Dermis microvascular lymphatic vessel endothelial cell (primary cell): Measurements from ENCODE around the gene TRPM4. TPM values are rescaled to one million over a fixed set of nuclear protein-coding genes. Genes with fewer than 3 reads are reported as not detected.
A peak's percentile ranks its signal among the peaks of the same experiment; 100 is the strongest.
"Not testable (repeated sequence)": the region's sequence is repeated elsewhere in the genome, so short reads cannot be mapped to it uniquely, and the experiment has no call there.

ENCODE experiments used
- DNase-seq, 2 donors: peaks; one replicate each; pipeline versions ENCODE4 v3.0.0 to v3.0.0-alpha.2; 2010; ENCODE audit warnings: low read depth in 2 of 2
- total RNA-seq: library from RNA; depleted of rRNA; stranded (reverse); fragments of >200 nt; gene quantifications from 2 replicates; pipeline ENCODE4 v1.2.1, GENCODE V29; 2014

TRPM4 gene
- total RNA-seq, 1 donor from 2014 or later = 10.8 TPM

- DNase-seq = not testable (repeated sequence)
Observed at GRCh38 chr19:49224441-49224840, 66.8 kb downstream of the TRPM4 start.

DNA sequence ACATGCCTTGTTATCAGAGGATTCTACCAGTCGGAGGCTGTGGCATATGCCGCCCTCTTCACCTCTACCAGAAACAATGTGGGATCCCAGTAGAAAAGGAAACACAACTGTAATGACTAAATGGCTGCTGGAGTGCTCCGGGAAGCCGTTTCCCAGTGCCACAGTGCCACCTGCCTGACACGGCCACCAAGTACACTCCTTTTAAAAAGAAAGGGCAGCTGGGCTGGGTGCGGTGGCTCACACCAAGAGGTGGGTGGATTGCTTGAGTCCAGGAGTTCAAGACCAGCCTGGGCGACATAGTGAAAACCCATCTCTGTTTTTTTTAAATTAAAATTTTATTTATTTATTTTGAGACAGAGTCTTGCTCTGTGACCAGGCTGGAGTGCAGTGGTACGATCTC, 67.3 kb downstream of the TRPM4 start:
- DNase-seq = peak; percentile 80 to 87

GRCh38 chr19:49229416-49229815, 71.8 kb downstream of the TRPM4 start:
- no peak for DNase-seq

- no peak for DNase-seq
Observed at GRCh38 chr19:49231389-49231788, 73.8 kb downstream of the TRPM4 start.

DNA sequence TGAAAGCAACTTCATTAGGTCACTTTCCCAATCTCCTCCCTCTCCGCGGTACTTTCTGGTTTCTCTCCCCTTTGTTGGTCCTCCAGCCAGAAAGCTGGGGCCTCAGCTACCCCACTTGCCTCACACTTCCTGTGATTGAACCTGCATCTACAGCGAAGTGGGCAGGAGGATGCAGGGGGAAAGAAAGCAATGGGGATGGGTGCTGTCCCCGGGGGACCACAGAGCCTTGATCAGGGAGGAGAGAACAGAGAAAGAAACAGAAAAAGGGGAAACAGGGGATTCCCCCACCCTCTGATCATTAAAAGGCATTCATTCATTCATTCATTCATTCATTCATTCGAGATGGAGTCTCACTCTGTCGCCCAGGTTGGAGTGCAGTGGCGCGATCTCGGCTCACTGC, 74.2 kb downstream of the TRPM4 start:
- DNase-seq = no peak

DNA sequence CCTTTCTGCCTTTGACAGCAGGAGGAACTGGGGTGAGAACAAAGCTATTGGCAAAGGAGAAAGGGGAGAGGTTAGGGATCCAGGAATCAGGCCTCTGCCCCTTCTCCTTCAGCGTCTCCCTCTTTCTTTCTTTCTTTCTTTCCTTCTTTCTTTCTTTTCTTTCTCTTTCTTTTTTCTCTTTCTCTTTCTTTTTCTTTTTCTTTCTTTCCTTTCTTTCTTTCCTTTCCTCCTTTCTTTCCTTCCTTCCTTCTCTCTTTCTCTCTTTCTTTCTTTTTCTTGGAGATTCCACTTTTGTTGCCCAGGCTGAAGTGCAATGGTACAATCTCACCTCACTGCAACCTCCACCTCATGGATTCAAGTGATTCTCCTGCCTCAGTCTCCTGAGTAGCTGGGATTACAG, 75.6 kb downstream of the TRPM4 start:
- no peak for DNase-seq

DNA sequence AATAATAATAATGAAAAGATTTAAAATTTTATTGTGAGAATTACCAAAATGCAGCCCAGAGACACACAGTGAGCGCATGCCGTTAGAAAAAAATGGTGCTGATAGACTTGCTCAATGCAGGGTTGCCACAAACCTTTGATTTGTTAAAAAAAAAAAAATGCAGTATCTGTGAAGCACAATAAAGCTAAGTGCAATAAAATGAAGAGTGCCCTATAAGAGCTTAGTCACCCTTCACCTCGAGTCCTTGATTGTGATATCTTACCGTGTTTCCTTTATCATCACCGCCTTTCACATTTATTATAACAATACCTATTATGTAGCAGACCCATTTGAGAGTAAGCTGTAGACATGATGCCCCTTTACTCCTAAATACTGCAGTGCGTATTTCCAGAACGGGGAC, 84.2 kb downstream of the TRPM4 start:
- no peak for DNase-seq

DNA sequence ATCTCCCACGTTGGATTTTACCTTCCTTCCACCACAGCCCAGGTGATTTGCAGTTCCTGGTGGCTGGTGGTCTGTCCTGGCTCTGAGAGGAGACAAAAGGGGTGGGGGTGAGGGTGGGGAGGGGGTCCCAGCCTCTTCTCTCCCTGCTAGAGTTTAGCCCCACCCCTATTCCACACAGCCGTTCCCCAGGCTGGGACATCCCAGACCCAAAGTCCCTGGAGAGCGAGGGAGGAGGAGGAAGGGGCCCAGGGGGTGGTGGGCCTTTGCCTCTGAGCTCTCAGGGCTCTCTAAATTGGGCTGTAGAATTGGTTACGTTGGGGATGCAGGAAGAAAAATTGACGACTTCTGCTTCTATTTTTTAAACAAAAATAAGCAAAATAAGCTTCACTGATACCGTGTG, 85.5 kb downstream of the TRPM4 start:
- DNase-seq = no peak

GRCh38 chr19:49243726-49244125, 86.1 kb downstream of the TRPM4 start:
- DNase-seq = no peak

DNA sequence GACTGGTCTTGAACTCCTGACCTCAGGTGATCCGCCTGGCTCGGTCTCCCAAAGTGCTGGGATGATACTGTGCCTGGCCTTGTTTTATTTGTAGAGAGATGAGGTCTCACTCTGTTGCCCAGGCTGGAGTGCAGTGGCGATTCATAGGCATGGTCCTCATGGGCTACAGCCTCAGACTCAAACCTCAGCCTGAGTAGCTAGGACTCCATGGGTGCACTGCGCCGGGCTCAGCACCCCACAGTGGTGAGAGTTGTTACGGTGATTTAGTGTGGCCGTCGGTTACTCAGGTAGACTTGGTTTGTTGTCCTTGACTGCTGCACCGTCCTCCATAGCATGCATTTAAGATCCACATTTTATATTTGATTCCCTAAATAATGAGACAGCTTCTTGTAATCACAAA, 86.7 kb downstream of the TRPM4 start:
- no peak for DNase-seq

- no peak for DNase-seq
Observed at GRCh38 chr19:49247676-49248075, 90.1 kb downstream of the TRPM4 start.

DNA sequence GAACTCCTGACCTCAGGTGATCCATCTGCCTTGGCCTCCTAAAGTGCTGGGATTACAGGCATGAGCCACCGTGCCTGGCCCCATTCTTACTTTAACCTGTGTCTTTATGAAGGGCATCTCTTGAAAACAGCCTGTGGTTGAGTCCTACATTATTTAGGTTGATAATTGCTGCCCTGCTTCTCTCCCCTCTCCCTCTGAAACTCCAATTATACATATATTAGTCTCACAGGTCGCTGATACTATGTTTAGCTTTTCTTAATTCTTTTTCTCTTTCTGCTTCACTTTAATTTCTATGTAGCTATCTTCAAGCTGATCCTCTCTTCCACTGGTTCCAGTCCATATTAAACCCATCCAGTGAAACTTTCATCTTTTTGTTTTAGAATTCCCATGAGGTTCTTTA, 92.3 kb downstream of the TRPM4 start:
- no peak for DNase-seq

GRCh38 chr19:49255674-49256073, 98.1 kb downstream of the TRPM4 start:
- no peak for DNase-seq

DNA sequence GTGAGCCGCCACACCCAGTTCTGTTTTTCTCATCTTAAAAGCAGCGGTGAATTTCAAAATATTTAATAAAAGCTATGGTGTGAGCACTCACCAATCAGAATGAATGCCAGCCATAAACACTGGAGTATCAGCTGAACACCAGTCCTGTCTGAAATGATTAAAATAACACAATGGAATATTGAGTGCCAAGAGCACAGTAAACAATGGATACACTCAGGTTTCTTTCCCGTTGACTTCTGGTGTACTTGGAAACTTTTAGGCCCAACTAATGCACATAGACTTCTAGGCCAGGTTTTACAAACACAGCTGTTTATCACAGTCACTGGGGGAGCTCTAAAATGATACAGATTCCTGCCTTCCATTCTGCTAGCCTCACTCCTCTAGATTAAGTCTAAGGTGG, 99.1 kb downstream of the TRPM4 start:
- DNase-seq = peak; percentile 75 to 80

Other genes starting within 250 kb of the TRPM4 start
- gene DHDH, start 224.1 kb upstream of the TRPM4 start, total RNA-seq = 0.13 TPM in 1 of 2 replicates, not detected in the other
- 85.0 and 95.6 TPM in 2 replicates for gene BAX, start 202.9 kb upstream of the TRPM4 start, total RNA-seq
- 625 and 1,172 TPM in 2 replicates for gene FTL, start 192.5 kb upstream of the TRPM4 start, total RNA-seq
- 14.8 and 16.0 TPM in 2 replicates for gene GYS1, start 164.5 kb upstream of the TRPM4 start, total RNA-seq
- 139 and 197 TPM in 2 replicates for gene RUVBL2, start 163.9 kb upstream of the TRPM4 start, total RNA-seq
- gene LHB, start 140.7 kb upstream of the TRPM4 start, total RNA-seq = 0.89 TPM in 1 of 2 replicates, not detected in the other
- gene CGB3, start 133.5 kb upstream of the TRPM4 start, total RNA-seq = not detected in 2 replicates
- not detected in 2 replicates for gene CGB2, start 125.9 kb upstream of the TRPM4 start, total RNA-seq
- not detected in 2 replicates for gene CGB1, start 120.9 kb upstream of the TRPM4 start, total RNA-seq
- gene CGB5, start 113.9 kb upstream of the TRPM4 start, total RNA-seq = not detected in 2 replicates
- not detected in 2 replicates for gene CGB8, start 108.7 kb upstream of the TRPM4 start, total RNA-seq
- 0.13 TPM in 1 of 2 replicates, not detected in the other for gene CGB7, start 100.0 kb upstream of the TRPM4 start, total RNA-seq
- gene NTF4, start 93.0 kb upstream of the TRPM4 start, total RNA-seq = not detected in 2 replicates
- gene KCNA7, start 85.1 kb upstream of the TRPM4 start, total RNA-seq = not detected in 2 replicates
- gene SNRNP70, start 72.3 kb upstream of the TRPM4 start, total RNA-seq = 150 and 160 TPM in 2 replicates
- gene LIN7B, start 43.4 kb upstream of the TRPM4 start, total RNA-seq = 1.4 and 2.4 TPM in 2 replicates
- 0.13 and 0.25 TPM in 2 replicates for gene C19orf73, start 38.6 kb upstream of the TRPM4 start, total RNA-seq
- gene PPFIA3, start 38.2 kb upstream of the TRPM4 start, total RNA-seq = 4.0 TPM in 2 replicates
- not detected in 2 replicates for gene HRC, start 2.4 kb upstream of the TRPM4 start, total RNA-seq
- gene SLC6A16, start 167.4 kb downstream of the TRPM4 start, total RNA-seq = 0.26 and 0.51 TPM in 2 replicates
- gene CD37, start 177.6 kb downstream of the TRPM4 start, total RNA-seq = not detected in 2 replicates
- 57.4 and 72.2 TPM in 2 replicates for gene TEAD2, start 204.6 kb downstream of the TRPM4 start, total RNA-seq
- gene DKKL1, start 206.1 kb downstream of the TRPM4 start, total RNA-seq = 0.13 and 0.51 TPM in 2 replicates
- not detected in 2 replicates for gene KASH5, start 230.5 kb downstream of the TRPM4 start, total RNA-seq